H1 (cell line): ENCODE measurements around the gene H2BK1. TPM values are rescaled to one million over a fixed set of nuclear protein-coding genes. Genes with fewer than 3 reads are reported as not detected.

Source experiments
- BCL11A ChIP-seq, 2 experiments: IDR thresholded peaks; one replicate each; pipeline ENCODE4 v1.6.1; 2011; ENCODE audit warnings: low read depth in 2 of 2, low read length in 2 of 2, mild to moderate bottlenecking in 2 of 2
- CHD7 ChIP-seq: fragments of 300-600 bp; sonication (generic); IDR thresholded peaks from 2 replicates; pipeline ENCODE4 v1.7.1; 2012; ENCODE audit warnings: low read length, moderate library complexity, mild to moderate bottlenecking, inconsistent platforms; ENCODE audit not compliant: insufficient replicate concordance
- GABPA ChIP-seq: IDR thresholded peaks from 2 replicates; pipeline ENCODE4 v1.6.1; 2011; ENCODE audit warnings: mild to moderate bottlenecking, low read length, moderate library complexity, borderline replicate concordance; ENCODE audit not compliant: insufficient read depth
- HDAC6 ChIP-seq: IDR thresholded peaks from one replicate; pipeline ENCODE4 v1.7.1; 2012; ENCODE audit warnings: low read depth, mild to moderate bottlenecking, inconsistent platforms, low read length, moderate library complexity
- JUN ChIP-seq: IDR thresholded peaks from 2 replicates; pipeline ENCODE4 v1.6.1; 2011; ENCODE audit warnings: low read depth, mild to moderate bottlenecking, improper control_type of control experiment, low read length
- JUND ChIP-seq: IDR thresholded peaks from 2 replicates; pipeline ENCODE4 v1.6.1; 2011; ENCODE audit warnings: mild to moderate bottlenecking, improper control_type of control experiment, low read length
- KDM5A ChIP-seq: fragments of 200-600 bp; IDR thresholded peaks from 2 replicates; pipeline ENCODE4 v1.7.1; 2012; ENCODE audit warnings: mild to moderate bottlenecking, low read length, inconsistent platforms, mixed read lengths
- RFX5 ChIP-seq: IDR thresholded peaks from 2 replicates; pipeline ENCODE4 v1.6.1; 2011; ENCODE audit warnings: low read depth, low read length, improper control_type of control experiment, borderline replicate concordance
- RNF2 ChIP-seq: fragments of 200-900, 300-1000 bp; sonication (generic); IDR thresholded peaks from 2 replicates; pipeline ENCODE4 v1.7.1; 2016; ENCODE audit warnings: borderline replicate concordance, low read depth, mild to moderate bottlenecking, antibody characterized with exemption, low read length; ENCODE audit not compliant: poor library complexity, severe bottlenecking; ENCODE audit errors: missing control alignments
- USF2 ChIP-seq: IDR thresholded peaks from 2 replicates; pipeline ENCODE4 v1.6.1; 2011; ENCODE audit warnings: low read length, improper control_type of control experiment
- polyA plus RNA-seq, 7 experiments: library from polyadenylated mRNA; depleted of rRNA in 3 of 7; stranded (reverse) in 5 of 7; unstranded in 2 of 7; fragments of >200 nt in 5 of 7; fragments of 200-250 nt in 2 of 7; gene quantifications; 1 replicate in 5 of 7; 2 replicates in 1 of 7; 4 replicates in 1 of 7; pipeline versions ENCODE4 v1.2.1 to v1.2.3, GENCODE V29; 2011 to 2013; ENCODE audit warnings: missing spikeins in 2 of 7, mixed read lengths in 2 of 7
- total RNA-seq: library from RNA; stranded (reverse); fragmentation: NEBNext Ultra II Directional; extraction: Animal tissue kit (Norgen Biotek cat#: 25700); gene quantifications from 2 replicates; pipeline ENCODE4 v1.2.1, GENCODE V29; 2021

H2BK1 gene
- total and polyA plus RNA-seq, 2 of the 8 experiments (the other 6 are each of a cell fraction or from before 2014, with no cell fraction given) = not detected

DNA sequence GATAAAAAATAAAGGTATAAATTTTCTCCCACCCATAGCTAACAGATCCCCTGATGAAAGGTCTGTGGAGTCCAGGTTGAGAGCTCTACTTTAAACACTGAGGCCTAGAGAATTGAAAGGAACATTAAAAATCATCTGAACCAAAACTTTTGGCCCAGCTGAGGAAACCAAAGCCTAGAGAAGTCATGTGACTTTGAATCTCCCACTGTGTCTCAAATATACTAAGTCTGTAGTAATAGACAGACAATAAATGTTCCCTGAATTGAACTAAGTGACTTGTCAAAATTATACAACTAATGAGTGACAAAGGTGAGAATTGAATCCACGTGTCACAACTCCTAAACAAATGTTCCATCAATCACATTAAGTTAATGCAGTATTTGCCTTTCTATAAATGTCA lies 48.5 kb downstream of the H2BK1 start (continued):
- TF ChIP-seq CHD7 (no peak), GABPA (no peak), KDM5A (no peak), BCL11A (IDR thresholded peaks at IDR 0.05; ENCODE audit: low read depth in 2 of 2, low read length in 2 of 2) (no peak), USF2 (no peak), JUND (no peak), JUN (no peak), RNF2 (no peak), RFX5 (no peak), HDAC6 (no peak)
